ENCODE data around the gene MTOR.
"Not testable (repeated sequence)": the region's sequence is repeated elsewhere in the genome, so short reads cannot be mapped to it uniquely, and the experiment has no call there.

MTOR gene

GRCh38 chr1:11144570-11145256 is 117.6 kb downstream of the MTOR start:
- DNase-seq: no peak

DNA sequence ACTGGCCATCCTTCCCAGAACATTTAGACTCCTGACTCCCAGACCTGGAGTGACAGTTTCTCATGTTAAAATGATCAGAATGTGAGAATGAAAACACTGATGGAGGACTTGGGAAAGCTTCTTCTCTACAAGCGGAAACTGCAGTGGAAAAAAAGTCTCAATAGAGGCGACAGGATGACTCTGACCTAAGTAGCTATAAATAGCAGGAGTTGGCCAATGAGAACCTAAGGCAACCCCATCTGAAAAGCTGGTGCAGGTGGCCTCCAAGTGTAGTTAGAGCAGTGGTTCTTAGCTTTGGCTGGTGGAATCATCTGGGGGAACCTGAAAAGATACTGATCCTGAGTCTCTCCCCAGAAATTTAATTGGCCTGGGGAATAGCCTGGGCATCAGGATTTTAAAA is 118.4 kb downstream of the MTOR start:
- DNase-seq: no peak

DNA sequence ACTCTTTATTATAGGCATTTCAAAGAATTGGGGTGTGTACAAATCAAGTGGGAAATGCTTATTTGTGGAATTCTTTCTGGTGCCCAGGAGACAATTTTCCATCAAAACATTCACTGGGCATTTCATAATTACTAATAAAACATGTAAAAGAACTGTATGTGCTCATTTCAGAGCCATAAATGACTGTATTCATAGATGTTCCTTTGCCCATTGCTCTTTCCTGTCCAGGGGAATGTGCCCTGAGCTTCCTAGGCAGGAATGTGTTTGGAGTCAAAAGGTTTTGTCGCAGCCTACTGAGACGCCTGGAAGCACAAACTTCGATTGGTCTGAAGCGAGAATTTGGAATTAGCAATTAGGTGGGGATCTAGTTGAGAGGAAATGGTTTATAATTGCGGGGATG is 119.0 kb downstream of the MTOR start:
- DNase-seq: no peak

GRCh38 chr1:11142618-11143391 is 119.5 kb downstream of the MTOR start:
- no peak for DNase-seq

GRCh38 chr1:11138952-11139351 is 123.4 kb downstream of the MTOR start:
- no peak for DNase-seq

DNA sequence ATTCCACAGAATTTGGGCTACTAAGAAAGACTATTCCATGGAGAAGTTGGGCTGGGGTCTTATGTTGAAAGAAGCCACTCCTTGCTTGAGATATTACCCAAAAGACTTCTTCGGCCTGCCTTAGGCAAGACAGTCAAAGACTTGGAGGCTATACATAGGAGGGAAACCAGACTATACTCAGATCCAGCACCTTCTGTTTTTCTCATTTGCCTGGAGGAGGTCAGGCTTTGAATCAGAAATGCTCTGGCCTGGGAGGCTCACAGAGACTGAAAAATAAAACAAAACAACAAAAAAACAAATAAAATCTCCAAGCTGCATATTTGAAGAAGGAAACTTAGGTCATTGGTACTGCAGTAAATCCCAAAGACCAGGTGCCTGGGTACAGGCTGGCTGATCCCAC is 124.3 kb downstream of the MTOR start:
- DNase-seq: no peak

- DNase-seq: no peak
These were observed 127.5 kb downstream of the MTOR start for GRCh38 chr1:11134898-11135266.

- no peak for DNase-seq
These were observed 128.0 kb downstream of the MTOR start for GRCh38 chr1:11134251-11134897.

DNA sequence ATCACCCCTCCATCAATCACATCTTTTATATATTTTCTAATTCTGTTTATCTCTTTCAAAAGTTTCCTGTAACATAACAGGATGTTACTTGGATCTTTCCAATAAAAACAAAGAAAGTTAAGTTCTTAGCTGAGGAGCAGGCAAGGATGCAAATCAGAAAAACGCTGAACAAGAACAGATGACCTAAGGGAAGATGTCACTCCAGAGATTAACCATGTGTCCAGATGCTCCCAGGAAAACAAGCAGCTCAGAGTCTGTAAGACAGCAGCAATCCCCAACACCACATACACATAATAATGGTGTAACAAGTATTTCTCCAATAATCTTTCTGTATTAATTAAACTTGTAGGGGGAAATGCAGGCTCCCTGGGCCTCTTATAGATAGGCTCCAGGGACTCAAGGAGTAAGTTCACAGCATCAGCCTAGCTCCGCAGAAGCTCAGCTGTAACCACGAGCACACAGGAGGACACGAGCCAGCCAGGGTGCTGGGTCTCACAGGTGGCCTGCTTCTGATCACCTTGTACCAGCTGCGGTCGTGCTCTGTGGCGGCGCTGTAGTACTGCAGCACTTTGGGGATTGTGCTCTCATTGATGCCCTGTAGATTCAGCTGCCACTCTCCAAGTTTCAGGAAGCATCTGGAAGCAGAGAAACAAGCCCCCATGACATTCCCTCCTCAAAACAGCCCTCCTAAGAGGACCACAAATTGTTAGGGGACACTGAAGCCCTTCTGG is 129.6 kb downstream of the MTOR start:
- DNase-seq: no peak

DNA sequence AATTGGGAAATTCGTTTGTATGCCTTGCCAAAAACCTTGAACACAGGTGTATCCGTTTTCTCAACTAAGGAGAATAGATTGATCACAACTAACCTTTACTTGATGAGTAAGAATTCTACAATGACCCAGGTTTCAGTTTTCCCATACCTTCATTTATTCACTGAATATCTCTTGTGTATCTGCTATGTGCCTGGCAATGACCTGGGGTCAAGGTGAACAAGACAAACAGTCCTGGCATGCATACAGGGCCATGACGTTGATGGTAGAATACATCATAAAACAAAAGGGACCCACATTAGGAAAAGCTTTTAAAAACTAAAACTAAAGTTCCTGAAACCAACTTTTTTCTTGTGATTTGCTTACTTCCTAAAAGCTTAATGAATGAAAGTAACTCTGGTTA is 130.5 kb downstream of the MTOR start:
- DNase-seq: no peak

DNA sequence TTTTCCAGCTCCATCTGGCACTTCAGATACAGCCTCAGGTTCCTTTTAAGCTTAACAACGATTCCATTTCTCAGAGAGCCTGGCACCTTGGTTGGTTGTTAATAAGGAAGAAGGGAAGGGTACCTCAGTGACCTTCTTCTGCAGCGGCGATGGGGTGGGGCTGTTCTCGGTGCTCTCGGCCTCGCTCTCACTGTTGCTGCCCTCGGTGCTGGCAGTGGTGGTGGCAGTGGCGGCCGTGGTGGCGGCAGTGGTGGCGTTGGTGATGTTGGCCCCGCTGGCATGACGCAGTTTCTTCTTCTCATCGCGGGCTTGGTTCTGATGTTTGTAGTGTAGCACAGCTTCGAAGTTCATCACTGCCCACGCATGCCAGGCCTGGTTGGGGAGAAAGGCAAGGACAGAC is 131.9 kb downstream of the MTOR start:
- no peak for DNase-seq

DNA sequence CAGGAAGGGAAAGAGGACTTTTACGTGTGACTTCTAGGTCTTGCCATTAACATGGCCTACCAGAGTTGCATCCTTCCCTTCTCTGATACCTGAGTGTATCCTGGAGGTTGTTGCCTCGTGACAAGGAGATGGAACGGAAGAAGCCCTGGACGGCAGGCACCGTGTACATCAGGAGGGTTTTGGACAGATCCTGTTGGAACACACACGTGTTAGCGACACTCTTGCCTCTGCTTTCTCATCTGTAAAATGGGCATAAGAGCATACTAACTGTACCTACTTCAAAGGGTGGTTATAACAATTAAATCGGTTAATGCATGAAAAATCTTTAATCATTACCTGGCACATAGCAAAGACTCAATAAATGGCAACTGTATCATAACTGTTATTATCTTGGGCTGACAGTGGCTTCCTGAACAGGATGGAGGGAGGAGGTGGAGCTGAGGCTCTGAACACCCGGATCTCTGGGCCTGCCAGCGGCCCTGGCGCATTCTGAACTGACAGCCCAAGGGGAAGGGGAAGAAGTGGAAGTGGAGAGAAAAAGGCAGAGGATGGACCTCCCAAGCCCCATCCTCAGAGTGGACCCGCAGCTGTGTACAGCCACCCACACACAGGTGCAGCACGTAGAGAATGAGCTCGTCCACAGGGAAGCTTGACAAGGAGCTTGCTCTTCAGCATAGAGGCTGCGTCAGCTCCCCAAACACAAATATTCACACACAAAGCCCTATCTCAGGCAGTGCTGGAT is 132.5 kb downstream of the MTOR start:
- DNase-seq: no peak

DNA sequence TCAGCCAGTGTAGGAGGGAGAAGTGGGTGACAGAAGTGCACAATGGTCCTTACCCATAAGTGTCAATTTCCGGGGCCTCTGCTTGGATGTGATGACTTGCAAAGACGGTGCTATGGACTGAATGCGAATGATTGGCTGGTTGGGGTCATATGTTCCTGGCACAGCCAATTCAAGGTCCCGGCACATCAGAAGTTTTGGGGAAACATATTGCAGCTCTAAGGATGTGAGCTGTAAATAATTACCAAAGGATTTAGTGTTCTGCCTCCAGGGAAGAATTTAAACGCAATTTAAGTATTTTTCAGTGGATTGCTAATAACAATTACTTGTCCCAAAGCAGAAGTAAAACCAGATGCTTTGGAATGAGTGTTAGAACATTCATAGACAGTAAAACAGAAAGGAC is 135.8 kb downstream of the MTOR start:
- no peak for DNase-seq

DNA sequence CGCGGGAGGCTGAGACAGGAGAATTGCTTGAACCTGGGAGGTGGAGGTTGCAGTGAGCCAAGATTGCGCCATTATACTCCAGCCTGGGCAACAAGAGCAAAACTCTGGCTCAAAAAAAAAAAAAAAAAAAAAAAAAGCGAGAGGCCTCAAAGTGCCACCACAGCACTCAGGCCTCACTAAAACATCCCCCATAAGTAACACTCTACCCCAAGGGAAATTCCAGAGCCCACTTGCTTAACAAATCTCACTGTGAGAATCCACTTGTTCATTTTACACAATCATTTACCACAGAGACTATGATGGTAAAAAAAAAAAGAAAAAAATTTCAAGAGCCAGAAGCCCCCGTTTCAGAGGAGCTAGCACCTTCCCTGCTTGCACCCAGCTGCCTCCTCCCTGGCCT is 136.4 kb downstream of the MTOR start:
- DNase-seq: no peak

DNA sequence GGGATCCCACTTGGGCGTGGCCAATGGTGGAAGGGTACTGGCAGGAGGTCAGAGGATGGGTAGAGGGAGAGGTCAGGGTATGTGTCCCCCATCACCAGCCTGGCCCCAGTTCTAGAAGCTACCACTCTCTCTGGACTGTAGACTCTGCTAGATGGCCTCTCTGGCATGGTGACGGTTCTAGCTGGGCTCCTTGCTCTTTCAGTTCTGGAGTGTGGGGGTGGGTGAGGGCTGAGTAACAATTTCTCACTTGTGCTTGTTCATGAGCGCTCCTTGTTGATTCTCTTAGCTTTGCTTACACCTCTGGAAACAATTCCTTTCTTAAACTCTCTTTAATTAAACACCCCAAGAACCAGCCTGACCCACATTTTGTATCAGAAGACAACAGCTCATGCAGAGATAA is 137.4 kb downstream of the MTOR start:
- no peak for DNase-seq

DNA sequence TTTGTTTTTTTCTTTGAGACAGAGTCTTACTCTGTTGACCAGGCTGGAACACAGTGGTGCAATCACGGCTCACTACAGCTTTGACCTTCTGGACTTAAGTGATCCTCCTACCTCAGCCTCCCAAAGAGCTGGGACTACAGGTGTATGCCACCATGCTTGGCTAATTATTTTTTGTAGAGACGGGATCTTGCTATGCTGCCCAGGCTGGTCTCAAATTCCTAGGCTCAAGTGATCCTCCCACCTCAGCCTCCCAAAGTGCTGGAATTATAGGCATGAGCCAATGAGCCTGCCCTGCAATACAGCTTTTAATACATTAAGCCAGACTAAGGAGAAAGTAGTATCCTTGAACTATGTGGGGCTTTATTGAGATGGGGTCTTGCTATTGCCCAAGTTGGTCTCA is 146.0 kb downstream of the MTOR start:
- no peak for DNase-seq

GRCh38 chr1:11114966-11115365 is 147.4 kb downstream of the MTOR start:
- no peak for DNase-seq

DNA sequence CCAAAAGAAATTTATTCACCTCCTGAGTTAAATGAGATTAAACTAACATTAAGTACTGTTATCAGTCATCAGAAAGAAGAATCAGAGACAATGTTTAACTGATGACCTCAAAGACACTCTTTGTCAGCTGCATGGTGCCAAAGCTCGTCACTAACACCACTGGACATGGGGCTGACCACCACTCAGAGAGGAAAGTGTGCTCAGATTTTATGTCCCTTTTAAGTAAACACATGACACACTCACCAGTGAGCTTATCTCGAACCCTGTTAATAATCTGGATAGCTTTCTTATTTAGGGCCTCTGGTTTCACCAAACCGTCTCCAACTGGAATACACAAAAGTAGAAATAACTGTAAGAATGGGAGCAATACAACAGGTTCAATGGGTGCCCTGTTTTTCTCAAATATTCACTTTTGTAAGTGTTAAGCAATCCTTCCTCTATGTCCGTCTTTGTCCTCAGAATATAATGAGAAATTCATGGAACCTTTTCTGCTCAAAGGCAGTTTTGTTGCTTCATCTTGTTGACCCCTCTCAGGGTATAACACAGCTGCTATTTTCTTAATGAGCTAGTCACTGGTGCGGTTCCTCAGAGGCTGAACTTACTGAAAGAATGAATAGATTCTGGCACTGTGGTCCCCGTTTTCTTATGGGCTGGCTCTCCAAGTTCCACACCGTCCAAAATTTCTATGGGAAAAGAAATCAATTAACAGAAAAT is 153.1 kb downstream of the MTOR start:
- DNase-seq: no peak

DNA sequence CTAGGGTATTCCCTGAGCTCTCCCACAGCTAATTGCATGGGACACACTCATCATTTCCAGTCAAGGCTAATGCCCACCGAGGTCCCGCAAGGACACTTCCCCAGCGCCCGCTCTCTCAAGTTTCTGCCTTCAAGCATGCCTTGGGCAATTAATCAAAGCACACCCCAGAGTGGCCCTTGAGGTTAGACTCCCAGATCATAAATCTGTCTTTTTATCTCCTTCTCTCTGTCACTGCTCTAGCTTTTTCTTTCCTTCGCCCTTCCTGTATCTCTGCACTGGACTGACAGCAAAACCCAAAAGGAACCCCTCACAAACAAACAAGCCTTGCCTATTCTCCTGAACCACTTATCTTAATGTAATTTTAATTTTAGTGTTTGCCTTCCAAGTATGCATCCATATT is 154.8 kb downstream of the MTOR start:
- DNase-seq: no peak

DNA sequence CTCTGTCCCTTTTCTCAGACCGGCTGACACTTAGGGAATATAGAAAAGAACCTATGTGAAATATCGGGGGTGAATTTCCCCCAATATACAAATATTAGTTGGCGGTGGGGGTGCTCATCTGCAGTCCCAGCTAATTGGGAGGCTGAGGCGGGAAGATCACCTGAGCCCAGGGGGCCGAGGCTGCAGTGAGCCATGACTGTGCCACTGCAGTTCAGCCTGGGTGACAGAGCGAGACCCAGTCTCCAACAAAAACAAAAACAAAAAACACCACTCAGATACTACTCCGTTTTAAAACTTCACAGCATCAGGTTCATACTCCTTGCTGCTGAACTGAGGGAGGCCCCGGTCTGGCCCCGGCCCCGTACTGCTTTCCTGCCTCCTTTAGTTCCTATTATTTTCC is 156.8 kb downstream of the MTOR start:
- no peak for DNase-seq

DNA sequence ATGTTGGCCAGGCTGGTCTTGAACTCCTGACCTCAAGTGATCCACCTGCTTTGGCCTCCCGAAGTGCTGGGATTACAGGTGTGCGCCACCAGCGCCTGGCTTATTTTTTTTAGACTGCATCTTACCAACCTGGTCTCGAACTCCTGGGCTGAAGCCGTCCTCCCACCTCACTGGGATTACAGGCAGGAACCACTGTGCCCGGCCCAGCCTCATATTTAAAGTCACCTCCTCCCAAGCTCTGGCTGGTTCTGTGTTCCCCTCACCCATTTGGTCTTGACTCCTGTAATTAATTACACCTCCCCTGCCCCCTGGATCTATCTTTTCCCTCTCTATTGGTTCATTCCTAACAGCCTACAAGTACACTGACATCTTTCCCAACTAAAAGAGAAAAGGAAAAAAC is 161.0 kb downstream of the MTOR start:
- no peak for DNase-seq

GRCh38 chr1:11100806-11101205 is 161.5 kb downstream of the MTOR start:
- DNase-seq: not testable (repeated sequence)
